Measurements from ENCODE around the gene RASGRF1.

GRCh38 chr15:79053894-79054293 is 36.7 kb downstream of the RASGRF1 start:
- TF ChIP-seq CTCF (IDR thresholded peaks at IDR 0.05; ENCODE audit: poor library complexity, severe bottlenecking) (no peak), POLR2AphosphoS5 (IDR thresholded peaks at IDR 0.05) (no peak), EP300 (conservative IDR thresholded peaks at IDR 0.05; ENCODE audit: poor library complexity, severe bottlenecking) (no peak), RAD21 (conservative IDR thresholded peaks at IDR 0.05) (no peak), REST (IDR thresholded peaks at IDR 0.05; ENCODE audit: borderline replicate concordance) (no peak), EZH2 (IDR thresholded peaks at IDR 0.05; ENCODE audit: borderline replicate concordance, insufficient read depth, low read length, poor library complexity, severe bottlenecking) (no peak), TAF1 (IDR thresholded peaks at IDR 0.05; ENCODE audit: low read depth) (no peak), SMC3 (conservative IDR thresholded peaks at IDR 0.05; ENCODE audit: poor library complexity) (no peak)

All from neural cell (in vitro differentiated cells).